H4 (cell line): ENCODE data around the gene SLC29A3. TPM values are rescaled to one million over a fixed set of nuclear protein-coding genes. Genes with fewer than 3 reads are reported as not detected.
A peak's percentile ranks its signal among the peaks of the same experiment; 100 is the strongest.
"Not testable (repeated sequence)": the region's sequence is repeated elsewhere in the genome, so short reads cannot be mapped to it uniquely, and the experiment has no call there.

Source experiments
- DNase-seq: peaks from one replicate; pipeline ENCODE4 v3.0.0-alpha.2; 2015; ENCODE audit warnings: low spot score
- total RNA-seq: library from RNA; depleted of rRNA; stranded (reverse); fragments of >200 nt; shearing (Covaris generic); gene quantifications from 2 replicates; pipeline ENCODE4 v1.2.3, GENCODE V29; 2014

The SLC29A3 gene
- total RNA-seq, 1 experiment from 2014 or later: 3.3 TPM

DNA sequence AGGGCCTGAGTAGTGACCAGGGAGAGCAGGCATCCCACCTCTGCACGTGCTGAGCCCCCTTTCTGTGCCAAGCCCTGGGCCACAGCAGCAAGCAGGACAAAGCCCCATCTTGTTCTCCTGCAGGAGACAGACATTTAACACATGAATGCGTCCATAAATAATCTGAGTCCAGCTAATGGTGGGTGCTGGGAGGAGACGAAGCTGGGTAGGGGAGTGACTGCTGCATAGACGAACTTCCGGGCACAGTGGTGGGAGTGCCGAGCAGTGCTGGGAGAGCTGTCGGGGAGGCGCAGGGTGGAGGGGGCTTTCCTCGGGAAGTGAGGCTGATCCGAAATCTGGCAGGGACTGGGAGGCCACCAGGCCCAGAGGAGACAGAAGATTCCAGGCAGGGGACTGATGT, 35.2 kb upstream of the SLC29A3 start:
- no peak for DNase-seq

DNA sequence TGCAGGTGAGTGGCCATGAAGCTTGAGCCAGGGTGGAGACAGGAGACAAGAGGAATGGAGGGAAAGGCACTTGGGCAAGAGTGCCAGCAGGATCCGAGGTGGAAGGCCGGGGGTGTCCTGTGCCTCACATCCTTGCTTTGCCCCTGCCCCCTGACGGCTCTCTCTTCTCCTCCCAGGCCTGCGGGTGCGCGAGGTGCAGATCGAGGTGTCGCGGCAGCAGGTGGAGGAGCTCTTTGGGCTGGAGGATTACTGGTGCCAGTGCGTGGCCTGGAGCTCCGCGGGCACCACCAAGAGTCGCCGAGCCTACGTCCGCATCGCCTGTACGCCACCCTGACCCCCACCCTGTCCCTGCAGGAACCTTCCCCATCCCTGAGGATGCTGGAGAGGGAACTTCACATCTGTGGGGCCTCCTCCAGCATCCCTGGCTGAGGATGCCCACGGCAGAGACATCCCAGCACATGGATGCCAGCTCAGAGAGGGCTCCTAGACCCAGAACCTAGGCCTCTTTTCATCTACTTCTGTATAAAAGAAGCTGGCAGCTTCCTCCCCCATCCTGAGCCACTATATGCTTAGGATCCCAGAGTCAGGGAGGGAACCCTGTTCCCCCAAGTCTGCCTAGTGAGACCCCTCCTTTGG, 34.4 kb upstream of the SLC29A3 start:
- DNase-seq: no peak

DNA sequence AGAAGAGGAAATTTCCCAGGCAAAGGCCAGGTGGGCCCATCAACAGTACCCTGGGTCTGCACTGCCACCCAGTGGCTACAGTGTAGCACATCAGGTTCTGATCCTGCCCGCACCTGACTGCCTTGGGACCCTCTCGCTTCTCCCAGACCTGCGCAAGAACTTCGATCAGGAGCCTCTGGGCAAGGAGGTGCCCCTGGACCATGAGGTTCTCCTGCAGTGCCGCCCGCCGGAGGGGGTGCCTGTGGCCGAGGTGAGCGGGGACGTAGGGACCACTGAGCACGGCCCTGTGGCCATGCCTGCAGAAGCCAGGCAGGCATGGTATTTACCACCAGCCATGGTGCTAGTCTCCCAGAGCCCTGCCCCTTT, 33.9 kb upstream of the SLC29A3 start:
- DNase-seq: peak; percentile 35

DNA sequence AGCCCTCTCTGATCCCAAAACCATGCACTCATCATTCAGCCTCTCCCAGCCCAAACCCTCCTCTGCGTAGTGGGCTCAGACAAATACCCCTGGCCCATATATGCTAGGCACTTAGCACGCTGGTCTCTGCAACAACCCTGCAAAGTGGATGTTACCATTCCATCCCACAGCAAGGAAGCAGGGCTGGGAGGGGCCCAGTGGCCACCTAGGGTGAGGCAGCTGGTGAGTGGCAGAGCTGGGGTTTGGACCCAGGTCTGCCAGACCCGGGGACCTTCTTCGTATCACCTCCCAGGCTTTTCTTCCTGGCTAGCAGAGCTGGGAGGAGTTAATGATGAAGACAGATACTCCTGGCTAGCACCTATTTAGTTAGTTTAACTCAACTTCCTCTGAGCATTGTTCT, 33.1 kb upstream of the SLC29A3 start:
- DNase-seq: no peak

DNA sequence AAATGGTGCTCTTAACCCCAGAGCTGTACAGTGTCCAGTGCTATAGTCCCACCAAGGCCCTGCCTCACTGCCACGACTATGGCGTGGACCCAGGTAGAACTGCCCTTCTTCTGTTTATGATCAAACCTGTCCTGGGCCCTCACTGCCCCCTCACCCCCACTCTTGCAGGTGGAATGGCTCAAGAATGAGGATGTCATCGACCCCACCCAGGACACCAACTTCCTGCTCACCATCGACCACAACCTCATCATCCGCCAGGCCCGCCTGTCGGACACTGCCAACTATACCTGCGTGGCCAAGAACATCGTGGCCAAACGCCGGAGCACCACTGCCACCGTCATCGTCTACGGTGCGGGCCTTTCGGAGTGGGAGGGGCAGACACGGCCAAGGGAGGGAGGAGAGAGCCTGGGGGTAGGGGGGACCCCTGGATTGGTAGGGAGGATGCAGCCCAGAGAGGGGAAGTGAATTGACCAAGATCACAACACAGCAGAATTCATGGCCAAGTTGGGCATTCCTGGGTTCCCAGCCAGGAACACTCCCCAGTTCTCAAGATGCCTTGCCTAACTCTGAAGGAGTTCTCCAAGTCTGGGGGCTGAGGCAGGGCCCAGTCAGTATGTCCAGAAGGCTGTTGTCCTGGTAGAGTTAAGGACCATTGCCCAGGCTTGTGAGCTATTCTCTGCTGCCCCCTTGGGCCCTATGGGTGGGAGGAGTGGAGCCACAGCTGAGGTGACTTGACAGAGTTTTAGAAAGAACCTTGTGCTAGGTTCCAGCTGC, 32.4 kb upstream of the SLC29A3 start:
- no peak for DNase-seq

DNA sequence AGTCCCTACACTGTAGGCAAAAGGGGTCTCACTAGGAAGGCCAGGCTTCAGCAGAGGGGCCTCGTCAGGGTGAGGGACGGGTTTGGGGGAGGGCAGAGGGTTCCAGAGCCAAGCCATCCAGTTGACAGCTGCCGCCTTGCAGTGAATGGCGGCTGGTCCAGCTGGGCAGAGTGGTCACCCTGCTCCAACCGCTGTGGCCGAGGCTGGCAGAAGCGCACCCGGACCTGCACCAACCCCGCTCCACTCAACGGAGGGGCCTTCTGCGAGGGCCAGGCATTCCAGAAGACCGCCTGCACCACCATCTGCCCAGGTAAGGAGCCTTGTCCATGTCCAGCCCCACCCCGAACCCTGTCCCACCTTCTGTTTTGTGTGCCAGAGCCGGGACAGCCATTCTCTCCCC, 31.6 kb upstream of the SLC29A3 start:
- no peak for DNase-seq

DNA sequence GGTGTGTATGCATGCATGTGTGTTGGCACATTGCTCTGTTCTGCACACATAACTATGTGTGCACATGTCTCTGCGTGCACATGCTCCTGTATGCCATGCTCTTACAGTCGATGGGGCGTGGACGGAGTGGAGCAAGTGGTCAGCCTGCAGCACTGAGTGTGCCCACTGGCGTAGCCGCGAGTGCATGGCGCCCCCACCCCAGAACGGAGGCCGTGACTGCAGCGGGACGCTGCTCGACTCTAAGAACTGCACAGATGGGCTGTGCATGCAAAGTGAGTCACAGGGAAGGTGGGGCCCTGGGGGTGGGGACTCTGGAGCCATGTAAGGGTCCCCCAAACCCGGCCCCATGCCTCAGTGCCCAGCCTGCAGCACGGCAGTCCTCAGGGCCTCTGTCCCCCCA, 30.6 kb upstream of the SLC29A3 start:
- DNase-seq: no peak

DNA sequence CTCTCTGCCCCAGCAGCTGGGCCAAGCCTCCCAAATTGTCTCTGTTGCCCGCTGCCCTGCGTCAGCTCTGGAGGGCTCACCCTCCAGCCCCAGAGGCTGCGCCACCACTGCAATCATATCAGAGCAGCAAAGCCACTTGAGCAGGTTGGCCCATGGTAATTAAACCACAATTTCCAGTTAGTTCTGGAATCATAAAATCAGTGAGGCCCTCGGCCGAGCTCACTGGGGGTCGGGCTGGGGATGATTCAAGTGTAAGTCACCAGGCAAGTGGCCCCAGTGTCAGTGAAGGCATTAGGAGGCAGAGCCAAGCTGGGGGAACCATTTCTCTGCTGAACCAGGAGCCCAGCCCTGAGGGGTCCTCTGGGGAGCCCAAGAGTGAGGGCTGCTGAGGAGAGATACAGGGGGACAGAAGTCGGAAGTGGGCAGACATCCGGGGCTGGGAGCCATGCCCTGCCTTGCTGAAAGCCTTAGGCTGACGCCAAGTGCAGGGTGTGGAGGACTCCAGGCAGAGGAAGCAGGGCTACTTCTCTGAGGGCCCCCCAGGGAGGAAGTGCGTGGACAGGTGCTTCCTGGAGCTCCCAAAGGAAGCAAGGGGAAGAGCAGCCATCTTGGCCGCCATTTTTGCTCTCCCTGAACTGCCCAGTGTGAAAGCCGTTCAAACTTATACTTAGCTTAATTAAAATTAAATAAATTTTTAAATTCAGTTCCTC, 29.5 kb upstream of the SLC29A3 start:
- DNase-seq: no peak

DNA sequence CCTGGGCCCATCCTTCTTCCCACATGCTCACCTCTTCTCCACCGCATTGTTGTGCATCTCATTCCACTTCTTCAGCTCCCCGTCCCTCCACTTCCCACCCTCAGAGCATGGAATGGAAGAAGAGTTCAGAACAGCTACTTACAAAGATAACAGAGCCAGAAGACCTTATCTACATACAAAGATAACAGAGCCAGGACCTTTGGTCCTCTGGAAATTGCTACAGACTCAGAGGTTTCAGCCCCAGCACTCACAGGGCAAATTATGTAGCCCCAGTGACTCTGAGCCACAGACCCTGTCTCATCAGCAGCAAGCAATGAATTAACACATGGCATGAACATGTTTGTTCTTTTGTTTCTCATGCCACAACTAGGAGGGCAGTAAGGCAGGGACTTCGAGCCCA, 28.7 kb upstream of the SLC29A3 start:
- DNase-seq: no peak

DNA sequence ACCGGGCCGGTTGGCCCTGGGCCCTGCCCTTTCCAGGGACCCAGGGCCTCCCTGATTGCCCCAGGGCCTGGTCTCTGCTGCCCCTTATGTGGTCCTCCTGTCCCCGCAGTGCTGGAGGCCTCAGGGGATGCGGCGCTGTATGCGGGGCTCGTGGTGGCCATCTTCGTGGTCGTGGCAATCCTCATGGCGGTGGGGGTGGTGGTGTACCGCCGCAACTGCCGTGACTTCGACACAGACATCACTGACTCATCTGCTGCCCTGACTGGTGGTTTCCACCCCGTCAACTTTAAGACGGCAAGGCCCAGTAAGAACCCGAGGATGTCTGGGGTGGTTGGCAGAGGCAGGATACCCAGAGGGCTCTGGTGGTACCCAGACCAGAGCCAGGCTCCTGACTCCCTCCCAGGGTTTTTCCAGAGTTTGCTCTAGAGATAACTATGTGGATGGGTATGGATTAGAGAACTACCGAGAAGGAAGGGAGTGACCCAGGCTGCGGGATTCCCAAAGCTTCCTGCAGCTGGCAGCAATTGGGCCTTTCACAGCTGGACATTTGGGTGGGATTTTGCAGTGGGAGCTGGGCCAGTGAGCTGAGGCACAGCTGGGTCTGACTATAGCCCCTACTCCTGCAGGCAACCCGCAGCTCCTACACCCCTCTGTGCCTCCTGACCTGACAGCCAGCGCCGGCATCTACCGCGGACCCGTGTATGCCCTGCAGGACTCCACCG, 28.1 kb upstream of the SLC29A3 start:
- no peak for DNase-seq

DNA sequence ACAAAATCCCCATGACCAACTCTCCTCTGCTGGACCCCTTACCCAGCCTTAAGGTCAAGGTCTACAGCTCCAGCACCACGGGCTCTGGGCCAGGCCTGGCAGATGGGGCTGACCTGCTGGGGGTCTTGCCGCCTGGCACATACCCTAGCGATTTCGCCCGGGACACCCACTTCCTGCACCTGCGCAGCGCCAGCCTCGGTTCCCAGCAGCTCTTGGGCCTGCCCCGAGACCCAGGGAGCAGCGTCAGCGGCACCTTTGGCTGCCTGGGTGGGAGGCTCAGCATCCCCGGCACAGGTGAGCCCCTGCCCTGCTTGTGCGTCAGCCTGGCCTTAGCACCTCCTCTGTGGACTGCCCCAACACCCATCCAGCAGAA, 27.5 kb upstream of the SLC29A3 start:
- DNase-seq: no peak

DNA sequence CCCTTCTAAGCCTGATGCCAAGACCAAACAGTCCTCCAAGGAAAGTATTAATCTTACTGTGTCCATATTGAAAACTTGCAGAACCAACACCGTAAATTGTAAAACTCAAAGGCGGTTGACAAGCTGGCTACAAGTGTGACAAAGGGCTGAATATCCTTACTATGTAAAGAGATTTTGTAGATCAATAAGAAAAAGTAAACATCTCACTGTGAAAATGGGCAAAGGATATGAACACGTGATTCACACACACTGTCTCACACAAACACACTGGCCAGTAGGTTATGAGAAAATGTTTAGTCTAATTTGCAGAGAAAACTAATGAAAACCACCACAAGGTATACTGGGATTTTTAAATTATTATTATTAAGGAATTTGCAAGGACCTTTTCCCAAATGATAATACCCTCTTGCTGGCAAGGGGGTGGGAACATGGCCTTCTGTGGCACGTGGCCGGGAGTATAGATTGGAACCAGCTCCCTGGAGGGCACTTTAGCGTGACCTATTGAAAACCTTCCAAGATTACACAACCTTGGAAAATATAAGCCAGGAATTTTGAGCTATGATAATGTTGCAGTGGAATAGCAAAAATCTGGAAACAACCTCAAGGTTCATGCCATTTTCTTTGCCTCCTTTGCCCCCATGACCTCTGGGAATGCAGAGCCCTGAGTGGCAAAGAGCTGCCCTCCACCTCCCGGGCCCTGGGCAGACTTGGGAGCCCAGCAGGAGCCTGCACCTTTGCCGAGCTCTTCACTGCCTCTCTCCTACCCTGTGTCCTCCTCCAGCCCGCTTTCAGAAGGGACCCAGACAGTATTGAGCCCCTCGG, 26.2 kb upstream of the SLC29A3 start:
- DNase-seq: no peak

DNA sequence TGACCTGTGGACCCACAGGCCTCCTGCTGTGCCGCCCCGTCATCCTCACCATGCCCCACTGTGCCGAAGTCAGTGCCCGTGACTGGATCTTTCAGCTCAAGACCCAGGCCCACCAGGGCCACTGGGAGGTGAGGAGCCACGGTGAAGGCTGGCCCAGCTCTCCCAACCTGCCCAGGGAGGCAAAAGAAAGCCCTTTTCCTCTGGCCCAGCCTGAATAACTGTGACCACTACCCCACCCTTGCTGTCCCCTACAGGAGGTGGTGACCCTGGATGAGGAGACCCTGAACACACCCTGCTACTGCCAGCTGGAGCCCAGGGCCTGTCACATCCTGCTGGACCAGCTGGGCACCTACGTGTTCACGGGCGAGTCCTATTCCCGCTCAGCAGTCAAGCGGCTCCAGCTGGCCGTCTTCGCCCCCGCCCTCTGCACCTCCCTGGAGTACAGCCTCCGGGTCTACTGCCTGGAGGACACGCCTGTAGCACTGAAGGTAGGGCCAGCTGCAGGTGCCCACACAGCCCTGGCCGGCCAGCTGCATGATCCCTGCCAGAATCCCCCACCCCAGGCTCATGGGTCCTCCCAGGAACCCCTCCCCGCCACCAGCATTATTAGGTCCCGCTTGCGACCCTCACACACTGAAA, 25.5 kb upstream of the SLC29A3 start:
- DNase-seq: no peak

DNA sequence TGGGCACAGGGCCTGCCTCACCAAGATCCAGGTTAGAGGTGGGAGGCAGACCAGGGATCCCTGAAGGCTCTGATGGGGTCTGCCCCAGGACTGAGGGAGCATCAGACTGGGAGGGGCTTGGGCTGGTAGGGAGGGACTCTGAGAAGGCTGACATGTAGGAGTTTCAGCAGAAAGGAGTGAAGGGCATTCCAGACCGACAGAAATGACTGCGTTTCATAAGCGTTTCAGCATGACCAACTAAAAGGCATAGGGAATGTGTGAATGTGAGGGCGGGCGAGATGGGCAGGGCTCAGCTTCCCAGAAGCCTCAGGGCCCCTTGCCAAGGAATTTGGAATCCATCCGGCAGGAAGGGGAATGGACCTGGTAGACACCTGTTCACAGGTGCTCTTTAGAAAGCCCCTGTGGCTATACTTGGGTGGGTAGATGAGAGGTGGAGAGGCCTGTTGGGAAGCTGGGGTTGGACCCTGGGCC, 24.9 kb upstream of the SLC29A3 start:
- no peak for DNase-seq

DNA sequence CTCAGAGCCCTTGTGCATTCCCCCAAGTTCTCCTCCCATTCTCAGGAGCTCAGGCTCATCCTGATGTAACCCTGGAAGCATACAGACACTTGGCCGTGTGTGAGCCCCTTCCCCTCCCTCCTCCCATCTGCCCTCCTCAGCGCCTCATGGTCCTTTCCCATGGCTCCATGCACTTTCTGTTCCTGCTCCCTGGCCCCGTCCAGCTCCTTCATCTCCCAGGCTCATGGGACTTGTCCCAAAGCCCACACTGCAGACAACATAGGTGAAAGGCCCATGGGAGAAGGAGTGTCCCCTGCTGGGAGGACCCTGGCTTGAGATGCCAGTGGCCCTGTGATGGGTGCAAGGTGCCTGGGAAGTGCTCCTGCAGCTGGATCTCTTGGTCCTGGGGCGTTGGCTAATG, 24.2 kb upstream of the SLC29A3 start:
- no peak for DNase-seq

DNA sequence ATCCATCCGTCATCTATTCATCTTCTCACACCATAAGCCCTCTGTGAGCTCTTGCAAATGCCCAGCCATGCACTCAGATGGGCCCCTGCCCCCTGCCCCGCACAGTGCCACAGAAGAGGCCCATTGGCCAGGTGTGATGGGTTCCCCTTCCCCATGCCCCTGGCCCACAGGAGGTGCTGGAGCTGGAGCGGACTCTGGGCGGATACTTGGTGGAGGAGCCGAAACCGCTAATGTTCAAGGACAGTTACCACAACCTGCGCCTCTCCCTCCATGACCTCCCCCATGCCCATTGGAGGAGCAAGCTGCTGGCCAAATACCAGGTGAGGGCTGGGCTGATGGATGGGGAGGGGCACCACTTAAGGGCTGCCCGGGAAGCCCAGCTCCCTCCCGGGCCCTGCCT, 23.4 kb upstream of the SLC29A3 start:
- DNase-seq: no peak

DNA sequence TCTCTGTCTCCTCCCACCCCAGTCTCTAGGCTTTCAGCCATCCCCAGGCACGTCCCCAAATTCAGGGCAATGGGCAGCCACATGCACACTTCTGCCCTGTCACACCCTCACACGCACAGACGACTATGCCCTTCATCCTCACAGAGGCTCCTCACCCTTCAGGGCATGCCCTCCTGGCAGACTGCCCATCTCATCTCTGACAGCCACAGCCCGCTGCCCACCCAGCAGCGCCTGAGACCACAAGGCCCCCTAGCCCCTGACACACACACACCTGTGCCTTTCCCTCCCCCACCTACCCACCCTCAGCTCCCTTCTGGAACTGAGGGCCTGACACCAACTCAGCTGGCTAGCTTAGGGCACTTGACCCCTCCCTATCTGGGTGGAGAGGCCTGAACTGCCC, 23.0 kb upstream of the SLC29A3 start:
- DNase-seq: no peak

DNA sequence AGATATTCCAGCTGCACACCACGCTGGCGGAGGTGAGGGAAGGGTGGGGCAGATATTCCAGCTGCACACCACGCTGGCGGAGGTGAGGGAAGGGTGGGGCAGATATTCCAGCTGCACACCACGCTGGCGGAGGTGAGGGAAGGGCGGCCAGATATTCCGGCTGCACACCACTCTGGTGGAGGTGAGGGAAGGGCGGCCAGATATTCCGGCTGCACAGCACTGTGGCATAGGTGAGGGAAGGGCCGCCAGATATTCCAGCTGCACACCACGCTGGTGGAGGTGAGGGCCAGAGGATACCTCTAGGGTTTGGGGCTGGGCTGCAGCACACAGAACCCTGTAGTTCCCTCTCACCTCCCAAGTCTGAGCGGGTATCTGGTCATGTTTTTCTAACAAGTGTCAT, 22.2 kb upstream of the SLC29A3 start:
- DNase-seq: not testable (repeated sequence)

DNA sequence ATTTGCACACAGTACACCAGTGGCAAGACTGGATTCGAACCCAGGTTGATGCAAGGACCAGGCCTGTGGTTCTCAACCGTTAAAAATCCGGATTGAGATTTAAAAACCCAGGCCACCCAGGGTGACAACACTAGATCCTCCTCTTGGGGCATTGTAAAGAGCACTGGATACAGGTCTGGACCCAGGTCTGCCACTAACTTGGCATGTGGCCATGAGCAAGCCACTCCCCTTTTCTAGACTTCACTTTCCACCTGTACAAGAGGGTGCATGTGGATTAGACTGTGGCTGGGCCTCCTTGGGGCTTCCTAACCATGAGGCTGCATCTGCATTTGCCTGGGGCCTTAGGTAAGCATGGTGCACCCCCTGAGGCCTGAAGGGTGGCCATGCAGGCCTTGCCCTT, 21.7 kb upstream of the SLC29A3 start:
- no peak for DNase-seq

DNA sequence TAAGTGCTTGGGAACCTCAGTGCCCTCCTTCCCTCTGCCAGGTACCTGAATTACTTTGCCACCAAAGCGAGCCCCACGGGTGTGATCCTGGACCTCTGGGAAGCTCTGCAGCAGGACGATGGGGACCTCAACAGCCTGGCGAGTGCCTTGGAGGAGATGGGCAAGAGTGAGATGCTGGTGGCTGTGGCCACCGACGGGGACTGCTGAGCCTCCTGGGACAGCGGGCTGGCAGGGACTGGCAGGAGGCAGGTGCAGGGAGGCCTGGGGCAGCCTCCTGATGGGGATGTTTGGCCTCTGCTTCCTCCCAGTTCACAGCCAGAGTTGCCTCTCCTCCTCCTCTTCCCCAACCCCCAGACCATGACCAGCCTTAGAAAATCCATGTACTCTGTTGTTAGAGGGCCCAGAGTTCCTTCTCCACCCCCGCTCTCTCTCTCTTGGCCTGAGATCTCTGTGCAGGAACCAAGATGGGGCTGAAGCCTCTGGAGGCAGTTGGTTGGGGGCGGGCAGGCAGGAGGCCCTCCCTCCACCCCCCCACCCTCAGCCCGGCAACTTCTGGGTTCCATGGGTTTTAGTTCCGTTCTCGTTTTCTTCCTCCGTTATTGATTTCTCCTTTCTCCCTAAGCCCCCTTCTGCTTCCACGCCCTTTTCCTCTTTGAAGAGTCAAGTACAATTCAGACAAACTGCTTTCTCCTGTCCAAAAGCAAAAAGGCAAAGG, 19.8 kb upstream of the SLC29A3 start:
- no peak for DNase-seq
